HepG2 (cell line): ENCODE data around the gene CIB2. TPM values are rescaled to one million over a fixed set of nuclear protein-coding genes. Genes with fewer than 3 reads are reported as not detected.

Experiments
- ATAC-seq: fragments of 200-7000 bp; cut with Tn5 transposase; 3 replicates; pipeline ENCODE4 v1.9.1; 2020; ENCODE audit warnings: mild to moderate bottlenecking, moderate library complexity
- BruUV-seq: library from RNA; stranded (reverse); fragments of 400-500 nt; replicated peaks from 2 replicates; lab custom pipeline; 2021; lab: Mats Ljungman, UMichigan
- CTCF ChIA-PET: fragments of 300-600 bp; formaldehyde crosslinking; extraction: SDS; loops from one replicate; lab custom pipeline; 2021; ENCODE audit warnings: low total read pairs, inconsistent platforms, low intra/inter-chr PET ratio; lab: Yijun Ruan, JAX
- POLR2A ChIA-PET: fragments of 350-600 bp; sonication (Branson Sonifier 250); formaldehyde crosslinking; loops from one replicate; lab custom pipeline; 2020; ENCODE audit warnings: antibody characterized with exemption, inconsistent platforms; lab: Yijun Ruan, JAX
- DNase-seq: peaks from one replicate; pipeline ENCODE4 v3.0.0-alpha.2; 2015; ENCODE audit warnings: low spot score
- FAIRE-seq: peaks from 3 replicates; lab custom pipeline; 2011; peaks lifted over from hg19 to GRCh38; lab: Jason Lieb, UNC
- H2AFZ ChIP-seq: one replicate; pipeline ENCODE4 v1.6.1; 2011; ENCODE audit warnings: low read length, inconsistent platforms
- H3K27ac ChIP-seq: fragments of 300-600 bp; 3 replicates; pipeline ENCODE4 v1.8.0; 2011; ENCODE audit warnings: mixed run types, mild to moderate bottlenecking, mixed read lengths, low read length, inconsistent platforms; ENCODE audit not compliant: insufficient read depth; ENCODE audit errors: extremely low read length
- H3K27me3 ChIP-seq, 2 experiments: fragments of 200-600 bp in 1 of 2; 2 replicates in 1 of 2; 3 replicates in 1 of 2; pipeline versions ENCODE4 v1.6.0 to v1.8.0; 2011; ENCODE audit warnings: low read length in 2 of 2, mild to moderate bottlenecking in 2 of 2, moderate library complexity in 2 of 2, inconsistent platforms in 1 of 2; ENCODE audit not compliant: insufficient read depth in 2 of 2, control insufficient read depth in 1 of 2
- H3K36me3 ChIP-seq, 2 experiments: fragments of 200-600 bp in 1 of 2; replicated peaks in 1 of 2; 2 replicates in 1 of 2; 3 replicates in 1 of 2; pipeline versions ENCODE4 v1.5.1 to v1.8.0; 2011; ENCODE audit warnings: low read length in 2 of 2, inconsistent platforms in 1 of 2; ENCODE audit not compliant: insufficient read depth in 2 of 2, control insufficient read depth in 1 of 2
- H3K4me1 ChIP-seq: 2 replicates; pipeline ENCODE4 v1.5.1; 2012; ENCODE audit warnings: low read length, inconsistent platforms; ENCODE audit not compliant: insufficient read depth
- H3K4me2 ChIP-seq: 2 replicates; pipeline ENCODE4 v1.6.0; 2011; ENCODE audit warnings: low read depth, low read length, inconsistent platforms
- H3K4me3 ChIP-seq, 3 experiments: fragments of 200-600 bp in 1 of 3; sonication (generic), shearing (Covaris generic) in 1 of 3; replicated peaks in 1 of 3; 2 replicates each; pipeline ENCODE4 v1.5.1; 2011 to 2016; ENCODE audit warnings: low read length in 3 of 3, inconsistent platforms in 2 of 3, low read depth in 2 of 3, mild to moderate bottlenecking in 2 of 3, control low read depth in 1 of 3, mixed read lengths in 1 of 3; ENCODE audit not compliant: insufficient read depth in 1 of 3
- H3K79me2 ChIP-seq: one replicate; pipeline ENCODE4 v1.6.1; 2011; ENCODE audit warnings: low read length, inconsistent platforms; ENCODE audit not compliant: insufficient read depth
- H3K9ac ChIP-seq: 2 replicates; pipeline ENCODE4 v1.6.0; 2011; ENCODE audit warnings: mild to moderate bottlenecking, low read depth, low read length, inconsistent platforms; ENCODE audit not compliant: insufficient read depth
- H3K9me3 ChIP-seq: 2 replicates; pipeline ENCODE4 v1.5.1; 2012; ENCODE audit warnings: mild to moderate bottlenecking, low read length
- H4K20me1 ChIP-seq: 2 replicates; pipeline ENCODE4 v1.6.0; 2011; ENCODE audit warnings: inconsistent platforms, mild to moderate bottlenecking, low read length, moderate library complexity; ENCODE audit not compliant: insufficient read depth
- KAT8 ChIP-seq: IDR thresholded peaks from 2 replicates; pipeline ENCODE4 v1.6.1; 2016; ENCODE audit warnings: missing genetic modification reagents, missing compliant biosample characterization
- NFRKB ChIP-seq: fragments of 450-650 bp; IDR thresholded peaks from 2 replicates; pipeline ENCODE4 v1.6.1; 2017
- SIN3A ChIP-seq: IDR thresholded peaks from 2 replicates; pipeline ENCODE4 v1.6.1; 2011; ENCODE audit warnings: low read depth, mild to moderate bottlenecking, control low read depth, low read length, borderline replicate concordance
- SOX13 ChIP-seq, 3 experiments: fragments of 450-650 bp in 1 of 3; sonication (generic) in 1 of 3; formaldehyde crosslinking in 1 of 3; IDR thresholded peaks in 2 of 3; conservative IDR thresholded peaks in 1 of 3; 2 replicates each; pipeline versions ENCODE4 v1.5.0 to v1.6.1; 2016 to 2020; ENCODE audit warnings: antibody characterized with exemption in 1 of 3, mild to moderate bottlenecking in 1 of 3, missing compliant biosample characterization in 1 of 3, missing genetic modification reagents in 1 of 3, moderate library complexity in 1 of 3
- ZNF891 ChIP-seq: sonication (generic); formaldehyde crosslinking; IDR thresholded peaks from 2 replicates; pipeline ENCODE4 v1.5.0; 2020; ENCODE audit warnings: mild to moderate bottlenecking, missing genetic modification reagents
- WGBS: methylation state at CpG from one replicate; pipeline ENCODE4 v1.1.6; 2017; ENCODE audit warnings: low lambda C conversion rate; 5-methylcytosine and 5-hydroxymethylcytosine counted together
- in situ Hi-C: cut with HindIII; loops from 2 replicates; pipeline ENCODE4 v1.10.0; 2017; ENCODE audit warnings: low pct_unique_long_range_greater_than_20kb; ENCODE audit not compliant: extremely low pct_ligation_motif_present
- intact Hi-C: fragments of 100-400 bp; cut with micrococcal nuclease; formaldehyde crosslinking; loops from one replicate; pipeline ENCODE4 v1.10.0; 2022; ENCODE audit not compliant: unreplicated experiment
- polyA plus RNA-seq, 8 experiments: library from polyadenylated mRNA; depleted of rRNA in 3 of 8; stranded (reverse) in 7 of 8; unstranded in 1 of 8; fragments of >200 nt; fragmentation: Illumina TruSeq in 4 of 8; extraction: Trizol in 4 of 8; gene quantifications; 2 replicates each; pipeline versions ENCODE4 v1.2.1 to v1.2.3, GENCODE V29; 2011 to 2016; ENCODE audit warnings: low read depth in 4 of 8, missing spikeins in 1 of 8, mixed read lengths in 1 of 8; ENCODE audit not compliant: insufficient read depth in 1 of 8
- total RNA-seq, 5 experiments: library from RNA; depleted of rRNA; stranded (reverse); fragments of >200 nt; fragmentation: Illumina TruSeq; extraction: Trizol; gene quantifications; 2 replicates each; pipeline ENCODE4 v1.2.3, GENCODE V29; 2016; ENCODE audit warnings: low read depth in 1 of 5
- TF ChIP-seq, protein P1 (sequence below): sonication (generic); formaldehyde crosslinking; IDR thresholded peaks from 2 replicates; pipeline ENCODE4 v1.5.1; 2020; ENCODE audit warnings: mild to moderate bottlenecking, moderate library complexity, missing genetic modification reagents

CIB2 gene
- total and polyA plus RNA-seq, 2 of the 13 experiments (the other 11 are each of a cell fraction or from before 2014, with no cell fraction given): 1.4 to 1.5 TPM

- no peak for DNase-seq
- H3K36me3 ChIP-seq: no peaks in the 10 kb centered on the region
- H3K79me2 ChIP-seq: no peaks in the 10 kb centered on the region
- peaks cover 1 to 8% of the 10 kb centered on the region in 2 experiments; a peak in 3 of 5 replicates for H3K27me3 ChIP-seq
- FAIRE-seq: no peak
- BruUV-seq: no TSS peak
- H3K4me3 ChIP-seq: no peak overlapping the region
- H3K9me3 ChIP-seq: no peaks in the 10 kb centered on the region
- no peak overlapping the region for H3K9ac ChIP-seq
- in situ Hi-C loops (no loop called here), intact Hi-C loops (no loop called here)
- WGBS: 26% methylated on average over 5 of the region's 5 CpGs
- H3K4me2 ChIP-seq: no peak overlapping the region
- H4K20me1 ChIP-seq: no peaks in the 10 kb centered on the region
- no peak overlapping the region for H3K27ac ChIP-seq
- TF ChIP-seq NFRKB (no peak), SIN3A (no peak), ZNF891 (CRISPR knock-in tag) (no peak), SOX13 (IDR thresholded peaks at IDR 0.05) (no peak), SOX13 (CRISPR knock-in tag; conservative IDR thresholded peaks at IDR 0.05 in 1 of 2, IDR thresholded peaks at IDR 0.05 in 1 of 2) (no peak), KAT8 (CRISPR knock-in tag) (no peak)
- TF ChIP-seq, protein P1, sequence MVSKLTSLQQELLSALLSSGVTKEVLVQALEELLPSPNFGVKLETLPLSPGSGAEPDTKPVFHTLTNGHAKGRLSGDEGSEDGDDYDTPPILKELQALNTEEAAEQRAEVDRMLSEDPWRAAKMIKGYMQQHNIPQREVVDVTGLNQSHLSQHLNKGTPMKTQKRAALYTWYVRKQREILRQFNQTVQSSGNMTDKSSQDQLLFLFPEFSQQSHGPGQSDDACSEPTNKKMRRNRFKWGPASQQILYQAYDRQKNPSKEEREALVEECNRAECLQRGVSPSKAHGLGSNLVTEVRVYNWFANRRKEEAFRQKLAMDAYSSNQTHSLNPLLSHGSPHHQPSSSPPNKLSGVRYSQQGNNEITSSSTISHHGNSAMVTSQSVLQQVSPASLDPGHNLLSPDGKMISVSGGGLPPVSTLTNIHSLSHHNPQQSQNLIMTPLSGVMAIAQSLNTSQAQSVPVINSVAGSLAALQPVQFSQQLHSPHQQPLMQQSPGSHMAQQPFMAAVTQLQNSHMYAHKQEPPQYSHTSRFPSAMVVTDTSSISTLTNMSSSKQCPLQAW: no peak
- ATAC-seq: no peak
- ChIA-PET POLR2A (no interaction called here), CTCF (no interaction called here)
- peaks cover 26% of the 10 kb centered on the region for H3K4me1 ChIP-seq
- no peak overlapping the region for H2AFZ ChIP-seq
These were observed 37.8 kb downstream of the CIB2 start for GRCh38 chr15:78093242-78094020.
